ENCODE results near the gene CIB2.

Gene CIB2

DNA sequence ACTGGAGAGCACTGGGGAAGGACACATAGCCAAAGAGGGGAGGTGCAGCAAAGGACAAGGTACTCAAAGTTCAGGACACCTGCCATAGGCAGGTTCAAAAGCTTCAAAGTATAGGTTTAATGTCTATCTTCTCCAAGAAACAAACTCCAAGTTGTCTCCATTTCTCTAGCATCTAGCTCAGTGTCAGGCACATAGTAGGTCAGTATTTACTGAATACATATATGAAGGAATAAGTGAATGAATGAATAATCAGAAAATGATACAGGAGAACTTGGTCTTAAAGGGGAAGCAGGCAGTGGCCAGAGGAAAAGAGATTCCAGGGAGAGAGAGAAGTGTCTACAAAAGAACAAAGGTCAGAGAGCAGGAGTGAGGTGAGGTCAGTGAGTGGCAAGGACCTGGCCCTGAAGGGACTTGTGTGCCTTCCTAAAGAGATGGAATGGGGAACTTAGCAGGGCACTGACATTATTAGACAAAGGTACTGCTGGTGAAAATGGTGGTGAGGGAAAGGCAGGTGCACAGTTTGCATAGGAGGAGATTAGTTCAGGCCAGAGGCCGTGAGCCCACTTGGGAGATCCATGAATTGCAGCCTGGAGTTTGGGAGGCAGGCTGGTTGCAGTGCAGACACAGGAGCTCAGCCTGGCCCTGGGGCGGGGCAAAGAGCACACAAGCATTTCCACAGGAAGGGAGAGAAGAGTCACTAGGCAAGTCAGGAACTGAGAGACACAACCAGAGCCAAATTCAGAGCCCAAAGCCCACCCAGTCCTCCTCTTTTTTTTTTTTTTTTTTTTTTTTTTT, 75.1 kb downstream of the CIB2 start:
- DNase-seq (ENCODE audit: insufficient read length, low spot score) (no peak), FAIRE-seq (no peak)
- TF ChIP-seq POLR2A (IDR thresholded peaks at IDR 0.05; ENCODE audit: low read depth, low read length) = no peak

- FAIRE-seq = no peak
- TF ChIP-seq POLR2A (IDR thresholded peaks at IDR 0.05; ENCODE audit: low read depth, low read length) = no peak
- no peak for DNase-seq (ENCODE audit: insufficient read length, low spot score)
Observed at GRCh38 chr15:78054966-78055365, 76.3 kb downstream of the CIB2 start.
